Activated CD8-positive, alpha-beta memory T cell treated with anti-CD3 and anti-CD28 coated beads for 1 hour (primary cell): Measurements from ENCODE around the gene ZNF575.
A peak's percentile ranks its signal among the peaks of the same experiment; 100 is the strongest.

Experiments
- DNase-seq, 2 donors: peaks; one replicate each; pipeline ENCODE4 v3.0.0-alpha.2; 2020; ENCODE audit warnings: low read depth in 1 of 2; ENCODE audit errors: extremely low read depth in 1 of 2

Gene ZNF575, protein sequence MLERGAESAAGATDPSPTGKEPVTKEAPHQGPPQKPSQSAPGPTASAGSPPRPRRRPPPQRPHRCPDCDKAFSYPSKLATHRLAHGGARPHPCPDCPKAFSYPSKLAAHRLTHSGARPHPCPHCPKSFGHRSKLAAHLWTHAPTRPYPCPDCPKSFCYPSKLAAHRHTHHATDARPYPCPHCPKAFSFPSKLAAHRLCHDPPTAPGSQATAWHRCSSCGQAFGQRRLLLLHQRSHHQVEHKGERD

DNA sequence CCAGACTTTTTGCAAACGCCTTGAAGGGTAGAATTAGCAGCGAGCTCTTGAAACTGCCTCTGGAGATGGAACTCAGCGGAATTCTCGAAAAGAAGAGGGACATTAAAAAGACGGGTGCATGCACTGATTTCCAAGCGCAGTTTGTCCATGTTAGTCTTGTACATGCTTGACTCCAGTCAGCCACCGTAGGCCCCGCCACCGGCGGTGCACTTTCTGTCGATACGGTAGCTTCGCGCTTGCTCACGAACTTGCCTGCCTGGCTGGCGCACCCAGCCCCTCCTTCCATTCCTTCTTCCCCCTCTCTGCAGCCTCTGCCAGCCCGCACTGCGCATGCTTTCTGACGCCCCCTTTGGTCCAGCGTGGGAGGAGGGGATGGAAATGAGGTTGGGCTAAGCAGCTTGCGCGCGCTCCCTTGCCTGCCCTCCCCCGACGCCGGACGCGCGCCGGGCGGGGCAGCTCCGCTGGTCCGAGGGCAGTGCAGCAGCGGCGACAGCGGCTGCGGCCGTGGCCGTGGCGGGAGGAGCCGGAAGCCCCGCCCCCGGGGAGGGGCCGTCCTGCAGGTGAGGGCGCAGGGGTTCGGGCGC is at the start of gene ZNF575:
ZNF575 (plus strand) TSS at position 227 of the 584 bp plus-strand sequence. CDS start 1,235 bp downstream, outside the sequence.
- DNase-seq = peak; percentile 61 to 70

DNA sequence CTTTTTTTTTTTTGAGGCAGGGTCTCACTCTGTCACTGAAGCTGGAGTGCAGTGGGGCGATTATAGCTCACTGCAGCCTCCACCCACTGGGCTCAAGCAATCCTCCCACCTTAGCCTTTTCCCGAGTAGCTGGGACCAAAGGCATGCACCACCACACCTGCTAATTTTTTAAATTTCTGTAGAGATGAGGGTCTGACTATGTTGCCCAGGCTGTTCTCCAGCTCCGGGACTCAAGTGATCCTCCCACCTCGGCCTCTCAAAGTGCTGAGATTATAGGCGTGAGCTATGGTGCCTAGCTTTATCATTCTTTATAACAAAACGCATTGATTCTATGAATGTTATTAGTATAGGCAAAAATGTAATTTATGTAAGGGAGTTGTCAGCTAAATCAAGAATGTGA is 49.7 kb upstream of the ZNF575 start:
- DNase-seq = no peak

DNA sequence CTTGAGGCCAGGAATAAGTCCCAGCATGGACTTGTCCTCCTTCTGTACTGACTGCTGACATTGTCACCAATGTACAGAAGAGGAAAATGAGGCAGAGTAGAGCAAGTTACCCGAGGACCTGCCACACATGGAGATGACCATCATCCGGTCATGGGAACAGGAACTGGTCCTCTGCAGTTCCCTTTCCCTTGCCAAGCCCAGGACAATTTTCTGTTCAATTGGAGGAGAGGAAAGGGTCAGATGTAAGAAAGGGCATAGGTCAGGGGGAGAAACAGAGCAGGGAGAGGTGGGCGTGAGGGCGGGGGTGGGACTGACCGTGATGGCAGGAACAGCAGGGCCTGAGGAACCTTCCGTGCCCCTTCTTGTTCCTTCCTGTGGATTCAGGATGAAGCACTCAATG is 47.0 kb upstream of the ZNF575 start:
- DNase-seq = no peak

DNA sequence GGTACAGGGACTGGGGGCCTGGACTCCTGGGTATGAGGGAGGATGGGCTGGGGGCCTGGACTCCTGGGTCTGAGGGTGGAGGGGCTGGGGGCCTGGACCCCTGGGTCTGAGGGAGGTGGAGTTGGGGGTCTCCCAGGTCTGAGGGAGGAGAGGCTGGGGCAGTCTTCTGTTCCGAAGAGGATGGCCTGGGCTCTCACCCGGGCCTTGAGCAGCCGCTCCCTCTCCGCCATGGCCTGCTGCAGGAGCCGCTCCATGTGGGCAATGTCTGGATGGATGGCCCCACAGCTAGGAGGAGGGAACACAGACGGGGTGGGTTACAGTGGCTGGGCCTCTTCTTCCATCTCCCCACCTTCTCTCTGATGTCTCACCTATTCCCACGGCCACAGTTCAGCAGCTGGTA is 46.6 kb upstream of the ZNF575 start:
- DNase-seq = no peak

DNA sequence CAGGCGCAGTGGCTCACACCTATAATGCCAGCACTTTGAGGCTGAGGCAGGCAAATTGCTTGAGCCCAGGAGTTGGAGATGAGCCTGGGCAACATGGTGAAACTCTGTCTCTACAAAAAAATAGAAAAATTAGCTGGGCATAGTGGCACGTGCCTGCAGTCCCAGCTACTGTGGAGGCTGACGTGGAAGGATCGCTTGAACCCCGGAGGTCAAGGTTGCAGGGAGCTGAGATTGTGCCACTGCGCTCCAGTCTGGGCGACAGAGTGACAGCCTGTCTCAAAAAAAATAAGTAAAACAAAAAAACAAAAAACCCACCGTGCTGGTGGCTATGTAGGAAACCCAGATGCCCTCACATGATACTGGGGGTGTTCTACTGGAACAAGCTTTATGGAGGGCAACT is 44.8 kb upstream of the ZNF575 start:
- DNase-seq = no peak

DNA sequence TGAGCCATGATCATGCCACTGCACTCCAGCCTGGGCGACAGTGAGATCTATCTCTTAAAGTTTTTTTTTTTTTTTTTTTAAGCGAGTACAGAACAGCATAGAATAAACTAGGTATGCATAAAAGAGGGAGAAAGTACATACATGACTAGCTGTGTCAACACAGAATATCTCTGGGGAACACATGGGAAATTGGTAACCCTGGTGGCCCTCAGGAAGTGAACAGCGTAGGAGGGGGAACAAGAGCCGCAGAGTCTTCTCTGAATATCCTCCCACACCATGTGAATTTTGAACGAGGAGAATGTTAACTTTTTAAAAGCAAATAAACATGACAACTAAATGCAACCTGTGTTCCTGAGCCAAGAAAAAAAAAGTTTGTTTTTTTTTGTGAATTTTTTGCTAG is 43.7 kb upstream of the ZNF575 start:
- no peak for DNase-seq

DNA sequence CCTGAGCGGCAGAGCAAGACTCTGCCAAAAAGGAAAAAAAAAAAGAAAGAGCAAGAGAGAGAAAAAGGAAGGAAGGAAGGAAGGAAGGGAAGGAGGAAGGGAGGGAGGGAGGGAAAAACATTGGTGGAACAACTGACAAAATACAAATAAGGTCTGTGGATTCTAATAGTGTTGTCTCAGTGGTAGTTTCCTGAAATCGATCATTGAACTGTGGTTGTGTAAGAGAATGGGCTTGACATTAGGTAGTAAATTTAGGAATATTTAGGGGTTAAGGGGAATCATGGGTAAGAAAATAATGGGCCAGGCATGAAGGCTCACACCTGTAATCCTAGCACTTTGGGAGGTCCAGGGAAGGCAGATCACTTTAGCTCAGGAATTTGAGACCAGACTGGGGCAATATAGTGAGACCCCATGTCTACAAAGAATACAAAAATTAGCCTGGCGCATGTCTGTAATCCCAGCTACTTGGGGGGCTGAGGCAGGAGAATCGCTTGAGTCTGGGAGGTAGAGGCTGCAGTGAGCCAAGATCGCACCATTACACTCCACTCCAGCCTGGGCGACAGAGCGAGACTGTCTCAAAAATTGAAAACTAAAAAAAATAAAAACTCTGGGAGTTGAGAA is 42.9 kb upstream of the ZNF575 start:
- no peak for DNase-seq

DNA sequence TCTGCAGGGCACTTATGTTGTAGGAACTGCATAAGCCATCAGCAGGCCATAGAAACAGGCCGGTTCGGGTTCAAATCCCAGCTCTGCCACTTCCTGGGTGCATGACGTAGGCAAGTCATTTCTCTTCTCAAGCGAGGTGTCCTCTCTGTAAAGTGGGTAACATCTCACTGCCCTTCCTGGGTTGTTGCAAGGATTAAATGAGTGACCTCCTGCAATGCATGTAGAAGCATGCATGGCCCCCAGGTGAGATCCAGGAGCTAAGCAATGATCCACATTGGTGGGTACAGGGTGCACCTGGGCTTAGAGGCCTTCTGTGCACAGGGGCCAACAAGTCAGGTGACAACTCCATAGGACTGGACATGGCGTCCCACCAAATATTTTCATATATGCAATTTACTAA is 42.2 kb upstream of the ZNF575 start:
- DNase-seq = no peak

DNA sequence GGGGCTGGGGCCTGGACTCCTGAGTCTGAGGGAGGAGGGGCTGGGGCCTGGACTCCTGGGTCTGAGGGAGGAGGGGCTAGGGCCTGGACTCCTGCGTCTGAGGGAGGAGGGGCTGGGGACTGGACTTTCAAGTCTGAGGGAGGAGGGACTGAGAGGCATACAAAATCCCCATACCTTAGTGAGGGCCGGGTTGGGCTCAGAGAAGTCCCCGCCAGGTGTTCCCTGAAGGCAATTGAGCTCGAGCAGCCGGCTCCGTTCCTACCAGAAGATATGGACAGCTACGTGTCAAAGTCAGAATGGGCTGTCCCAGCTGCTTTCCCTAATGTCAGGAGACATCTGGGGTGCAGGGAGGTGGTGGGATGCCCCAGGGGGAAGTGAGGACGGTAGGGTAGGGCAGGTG is 37.9 kb upstream of the ZNF575 start:
- DNase-seq = no peak

DNA sequence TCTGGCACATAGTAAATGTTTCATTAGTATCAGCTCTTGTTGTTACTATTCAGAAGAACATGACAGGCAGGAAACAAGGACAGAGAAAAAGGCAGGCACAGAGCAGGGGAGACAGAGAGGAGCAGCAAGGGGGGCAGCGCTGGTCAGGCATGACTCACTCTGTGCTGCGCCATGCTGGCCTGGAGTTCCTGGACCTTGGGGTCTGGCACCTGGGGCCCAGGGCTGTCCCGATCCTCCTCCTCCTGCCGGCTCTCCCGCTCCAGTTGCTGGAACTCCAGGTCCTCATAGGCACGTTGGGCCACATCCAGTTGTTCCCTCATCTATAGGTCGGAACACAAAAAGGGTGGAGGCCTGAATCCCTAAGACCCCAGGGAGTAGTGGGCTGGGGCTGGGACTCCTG is 36.0 kb upstream of the ZNF575 start:
- no peak for DNase-seq

DNA sequence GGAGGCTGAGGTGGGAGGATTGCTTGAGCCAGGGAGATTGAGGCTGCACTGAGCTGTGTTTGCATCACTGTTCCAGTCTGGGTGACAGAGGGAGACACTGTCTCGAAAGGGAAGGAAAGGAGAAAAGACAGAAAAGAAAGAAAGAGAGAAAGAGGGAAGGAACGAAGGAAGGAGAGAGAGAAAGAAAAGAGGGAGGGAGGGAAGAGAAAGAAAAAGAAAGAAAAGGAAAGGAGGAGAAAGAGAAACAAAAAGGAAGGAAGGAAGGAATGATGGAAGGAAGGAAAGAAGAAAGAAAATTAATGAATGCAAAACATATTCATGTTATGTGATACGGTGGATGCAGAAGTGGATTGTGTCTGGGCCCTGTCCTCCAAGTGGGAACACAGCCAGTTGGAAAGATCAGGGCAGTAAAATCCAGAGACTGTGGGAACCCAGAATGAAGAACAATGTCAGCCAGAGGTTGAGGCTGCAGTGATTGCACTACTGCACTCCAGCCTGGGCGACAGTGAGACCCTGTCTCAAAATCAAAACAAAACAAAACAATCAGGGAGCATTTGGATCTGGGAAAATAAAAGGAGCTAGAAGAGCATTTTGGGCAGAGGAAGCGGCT is 34.6 kb upstream of the ZNF575 start:
- DNase-seq = no peak

DNA sequence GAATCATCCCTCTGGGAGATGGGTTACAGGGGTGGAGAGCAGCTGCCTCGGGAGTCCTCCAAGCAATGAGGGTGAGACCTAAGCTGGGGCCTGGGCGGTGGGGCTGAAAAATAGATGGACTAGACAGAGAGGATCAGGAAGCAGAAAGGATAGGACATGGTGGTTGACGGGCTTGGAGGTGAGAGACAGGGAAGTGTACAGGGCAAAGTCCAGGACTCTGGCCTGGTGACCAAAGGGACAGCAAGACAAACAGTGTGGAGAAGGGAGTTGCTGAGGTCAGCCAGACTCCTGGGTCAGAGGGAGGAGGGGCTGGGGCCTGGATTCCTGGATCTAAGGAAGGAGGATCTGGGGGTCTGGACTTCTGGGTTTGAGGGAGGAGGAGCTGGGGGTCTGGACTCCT is 33.9 kb upstream of the ZNF575 start:
- no peak for DNase-seq

DNA sequence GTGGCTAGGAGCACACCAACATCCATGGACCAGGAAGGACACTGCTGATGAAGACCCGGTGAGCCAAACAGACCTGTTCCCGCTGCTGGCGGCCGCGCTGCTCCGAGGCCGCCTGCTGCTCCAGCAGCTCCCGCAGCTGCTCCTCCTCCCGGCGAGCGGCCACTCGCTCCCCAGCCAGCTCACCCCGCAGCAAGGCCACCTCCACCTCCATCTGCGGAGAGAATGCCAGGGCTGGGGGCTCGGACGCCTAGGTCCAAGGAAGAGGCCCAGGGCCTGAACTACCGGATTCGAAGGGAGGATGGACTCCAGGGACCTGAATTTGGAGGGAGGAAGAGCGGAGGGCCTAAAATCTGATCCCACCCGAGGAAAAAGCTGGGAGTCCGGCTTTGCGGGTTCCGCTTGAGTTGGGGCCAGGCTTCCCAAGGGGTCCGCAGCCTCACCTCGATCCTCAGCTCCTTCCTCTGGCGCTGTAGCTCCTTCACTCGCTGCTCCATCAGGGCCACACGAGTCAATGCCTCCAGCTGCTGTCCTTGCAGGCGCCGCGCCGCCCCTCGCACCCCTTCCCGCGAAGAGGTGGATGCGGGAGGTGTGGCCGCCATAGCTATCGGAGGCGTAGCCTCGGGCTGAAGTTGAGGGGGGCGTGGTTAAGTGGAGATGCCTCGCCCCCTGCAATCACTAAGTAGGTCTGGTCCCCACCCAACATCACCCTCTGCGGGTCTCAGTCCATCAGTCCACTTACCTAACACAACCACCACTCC is 31.1 kb upstream of the ZNF575 start:
- no peak for DNase-seq

DNA sequence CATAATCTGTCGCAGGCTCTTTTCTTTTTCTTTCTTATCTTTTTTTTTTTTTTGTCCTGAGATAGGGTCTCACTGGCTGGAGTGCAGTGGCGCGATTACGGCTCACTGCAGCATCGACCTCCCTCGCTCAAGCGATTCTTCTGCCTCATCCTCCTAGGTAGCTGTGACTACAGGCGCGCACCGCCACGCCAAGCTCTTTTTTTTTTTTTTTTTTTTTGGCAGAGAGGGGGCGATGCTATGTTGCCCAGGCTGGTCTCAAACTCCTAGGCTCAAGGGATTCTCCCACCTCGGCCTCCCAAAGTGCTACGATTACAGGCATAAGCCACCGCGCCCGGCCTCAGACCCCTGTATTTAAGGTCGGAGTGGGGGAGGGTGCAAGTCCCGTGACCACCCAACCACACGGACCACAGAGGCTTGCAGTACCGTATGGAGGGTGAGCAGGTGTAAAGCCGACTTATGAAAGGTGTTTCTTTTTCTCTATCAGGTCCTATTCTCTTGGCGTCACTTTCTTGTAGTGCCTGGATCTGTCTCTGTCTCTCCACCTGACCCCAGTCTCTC is 30.5 kb upstream of the ZNF575 start:
- DNase-seq = no peak

DNA sequence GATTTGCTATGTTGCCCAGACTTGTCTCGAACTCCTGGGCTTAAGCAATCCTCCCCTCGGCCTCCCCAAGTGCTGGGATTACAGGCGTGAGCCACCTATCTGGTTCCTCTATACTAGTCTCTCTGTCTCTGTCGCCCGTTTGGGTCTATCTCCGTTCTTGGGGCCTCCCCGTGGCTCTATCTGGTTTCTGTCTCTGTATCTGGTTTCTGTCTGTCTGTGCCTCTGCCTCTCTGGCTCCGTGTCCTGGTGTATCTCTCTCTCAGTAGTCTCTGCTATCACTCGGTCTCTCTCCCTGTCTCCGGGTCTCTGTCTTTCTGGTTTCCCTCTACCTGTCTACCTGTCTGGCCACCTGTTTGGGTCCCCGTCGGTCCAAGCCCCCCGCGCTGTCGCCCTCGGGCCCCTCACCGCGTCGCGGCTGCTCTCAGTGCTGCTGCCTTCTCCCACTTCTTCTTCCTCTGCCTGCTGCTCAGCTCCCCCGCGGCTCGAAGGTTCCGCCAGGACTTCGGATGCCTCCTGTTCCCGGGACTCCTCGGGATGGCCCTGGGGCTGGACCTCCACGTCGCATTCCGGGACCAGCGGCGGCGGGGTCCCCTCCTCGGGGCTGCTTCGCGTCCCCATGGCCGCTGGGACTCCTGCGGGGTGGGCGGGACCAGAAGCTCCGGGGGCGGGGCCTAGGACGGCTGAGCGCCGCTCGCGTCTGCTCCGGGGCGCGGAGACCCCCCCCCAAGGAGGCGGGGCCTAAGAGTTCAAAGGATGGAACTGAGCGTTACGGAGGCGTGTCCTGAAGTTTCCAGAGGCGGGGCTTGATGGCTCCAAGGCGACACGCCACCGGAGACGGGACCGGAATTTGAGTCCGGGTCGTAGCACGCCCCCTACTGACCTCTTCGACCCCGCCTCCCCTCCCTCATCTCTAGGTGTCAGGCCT is 29.2 kb upstream of the ZNF575 start:
- peak; percentile 98 to 99 for DNase-seq

DNA sequence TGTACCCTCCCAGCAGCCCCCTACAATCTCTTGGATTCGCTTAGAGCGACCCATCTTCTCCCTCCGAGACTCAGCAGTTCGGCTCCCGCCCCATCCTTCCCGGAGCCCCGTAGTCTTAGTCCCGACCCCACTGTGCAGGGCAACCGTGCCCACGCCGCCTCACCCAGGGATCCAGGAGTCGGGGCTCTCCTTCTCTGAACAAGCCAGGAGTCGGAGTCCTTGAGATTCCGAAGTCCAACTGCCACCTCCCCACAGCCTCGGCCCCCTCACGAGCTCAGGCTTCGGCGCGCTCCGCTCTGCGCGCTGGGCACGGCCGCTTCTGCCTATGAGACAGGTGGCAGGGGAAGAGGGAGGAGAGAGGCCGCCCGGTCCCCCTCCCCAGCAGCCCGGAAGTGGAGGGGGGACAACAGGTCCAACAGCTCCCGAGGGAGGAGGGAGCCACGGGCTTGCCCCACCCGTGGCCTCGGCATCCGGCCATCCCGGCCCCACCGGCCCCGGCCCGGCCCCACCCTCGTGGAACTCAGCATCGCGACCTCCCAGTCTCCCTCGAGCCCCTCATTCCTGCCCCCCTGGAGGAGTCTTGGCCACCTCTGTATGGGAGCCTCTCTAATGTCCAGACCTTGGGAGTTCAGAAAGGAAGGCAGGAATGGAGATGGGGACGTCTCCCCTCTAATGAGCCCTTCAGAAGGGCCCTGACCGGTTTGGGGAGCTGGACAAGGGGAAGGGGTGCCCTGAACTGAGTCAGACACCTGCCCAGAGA is 28.4 kb upstream of the ZNF575 start, which contains the start of gene PHLDB3:
PHLDB3 (minus strand) TSS at position 321 of the 760 bp plus-strand sequence. CDS start 628 bp downstream, outside the sequence.
- DNase-seq = peak in 1 of 2 donors; percentile 30

DNA sequence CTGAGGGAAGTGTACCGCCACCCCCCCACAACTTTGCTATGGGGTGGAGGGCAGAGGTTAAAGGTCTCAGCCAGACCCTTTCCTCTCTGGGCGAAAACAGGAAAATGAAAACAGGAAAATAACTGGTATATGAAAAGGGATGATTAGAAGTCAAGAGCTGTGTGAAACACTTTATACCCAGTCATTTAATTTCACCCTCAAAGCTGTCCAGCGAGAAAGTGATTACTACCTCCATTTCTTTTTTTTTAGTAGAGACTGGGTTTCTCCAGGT is 27.9 kb upstream of the ZNF575 start:
- DNase-seq = no peak

DNA sequence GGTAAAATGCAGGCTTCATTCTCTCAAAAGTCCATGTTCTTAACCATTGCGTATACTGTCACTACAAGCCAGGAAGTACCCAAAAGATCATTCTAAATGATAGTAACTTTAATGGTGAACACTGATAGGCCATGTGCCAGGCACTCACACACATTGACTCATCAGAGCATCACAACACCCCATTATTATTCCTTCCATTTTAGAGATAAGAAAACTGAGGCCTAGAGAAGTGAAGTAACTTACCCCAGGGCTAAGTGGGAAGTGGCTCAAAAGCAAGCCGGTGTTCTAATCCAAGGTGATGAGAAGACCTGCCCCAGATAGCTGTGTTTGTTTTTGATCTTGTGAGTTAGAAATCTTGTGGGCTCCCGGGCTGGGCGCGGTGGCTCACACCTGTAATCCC is 27.0 kb upstream of the ZNF575 start:
- DNase-seq = no peak

DNA sequence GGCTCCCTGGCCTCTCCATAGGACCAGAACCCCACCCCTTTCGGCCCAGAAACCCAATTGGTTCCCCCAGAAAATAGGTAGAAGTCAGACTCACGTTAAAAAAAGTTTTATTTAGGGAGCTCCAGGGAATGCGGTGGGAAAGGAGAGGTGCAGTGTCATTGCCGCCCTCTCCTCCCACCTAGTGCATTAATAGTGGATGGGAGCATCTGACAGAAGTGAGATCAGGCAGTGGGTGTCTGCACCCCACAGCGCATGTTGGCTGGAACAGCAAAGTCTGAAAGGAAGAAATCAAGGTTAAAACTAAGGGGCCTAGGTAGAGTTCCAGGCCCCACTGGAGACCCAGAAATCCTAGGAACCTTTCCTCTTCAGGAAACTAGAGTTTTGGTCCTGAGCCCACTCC is 26.4 kb upstream of the ZNF575 start:
- no peak for DNase-seq
